ENCODE results near the gene RAB5A.
A peak's percentile ranks its signal among the peaks of the same experiment; 100 is the strongest.

The RAB5A gene

GRCh38 chr3:19940643-19941042 lies 6.3 kb upstream of the RAB5A start:
- H3K27me3 ChIP-seq (ENCODE audit: insufficient read depth, low read depth, severe bottlenecking), result no peaks in the 10 kb centered on the region

GRCh38 chr3:19945534-19945933 lies 1.4 kb upstream of the RAB5A start:
- Histone ChIP-seq H3K36me3 (peaks cover 10% of the 10 kb centered on the region), H3K27ac (no peak overlapping the region), H3K27me3 (ENCODE audit: insufficient read depth, low read depth, severe bottlenecking) (no peaks in the 10 kb centered on the region), H3K9me3 (ENCODE audit: severe bottlenecking) (no peaks in the 10 kb centered on the region), H3K4me3 (ENCODE audit: low read depth, low read length) (no peak overlapping the region)
- no peak for DNase-seq
- TF ChIP-seq CTCF (IDR thresholded peaks at IDR 0.05; ENCODE audit: low read depth, low read length), result no peak

More at GRCh38 chr3:19940643-19941042, 6.3 kb upstream of the RAB5A start:
- TF ChIP-seq CTCF (IDR thresholded peaks at IDR 0.05; ENCODE audit: low read depth, low read length), result no peak
- no peak overlapping the region for H3K4me3 ChIP-seq (ENCODE audit: low read depth, low read length)
- no peak overlapping the region for H3K27ac ChIP-seq
- no peak for DNase-seq
- H3K36me3 ChIP-seq, result no peaks in the 10 kb centered on the region
- H3K9me3 ChIP-seq (ENCODE audit: severe bottlenecking), result no peaks in the 10 kb centered on the region

GRCh38 chr3:19945969-19946831 lies 697 bp upstream of the RAB5A start:
- Histone ChIP-seq H3K9me3 (ENCODE audit: severe bottlenecking) (no peaks in the 10 kb centered on the region), H3K4me3 (ENCODE audit: low read depth, low read length) (peak overlapping the region; percentile 91), H3K36me3 (peaks cover 17% of the 10 kb centered on the region), H3K27me3 (ENCODE audit: insufficient read depth, low read depth, severe bottlenecking) (no peaks in the 10 kb centered on the region), H3K27ac (peak overlapping the region; percentile 89)
- no peak for DNase-seq
- no peak for TF ChIP-seq CTCF (IDR thresholded peaks at IDR 0.05; ENCODE audit: low read depth, low read length)

- Histone ChIP-seq H3K4me3 (ENCODE audit: low read depth, low read length) (peak overlapping the region; percentile 91), H3K36me3 (peaks cover 25% of the 10 kb centered on the region), H3K27ac (peak overlapping the region; percentile 89), H3K9me3 (ENCODE audit: severe bottlenecking) (no peaks in the 10 kb centered on the region), H3K27me3 (ENCODE audit: insufficient read depth, low read depth, severe bottlenecking) (no peaks in the 10 kb centered on the region)
- no peak for TF ChIP-seq CTCF (IDR thresholded peaks at IDR 0.05; ENCODE audit: low read depth, low read length)
- DNase-seq, result peak; percentile 49
These were observed 790 bp downstream of the RAB5A start for GRCh38 chr3:19947549-19948225.

GRCh38 chr3:19948226-19948591 lies 1.3 kb downstream of the RAB5A start:
- Histone ChIP-seq H3K27me3 (ENCODE audit: insufficient read depth, low read depth, severe bottlenecking) (no peaks in the 10 kb centered on the region), H3K27ac (no peak overlapping the region; the same call in 1 of the 2 replicates), H3K9me3 (ENCODE audit: severe bottlenecking) (no peaks in the 10 kb centered on the region), H3K4me3 (ENCODE audit: low read depth, low read length) (peak overlapping the region; percentile 91), H3K36me3 (peaks cover 28% of the 10 kb centered on the region)
- DNase-seq, result no peak
- no peak for TF ChIP-seq CTCF (IDR thresholded peaks at IDR 0.05; ENCODE audit: low read depth, low read length)
